ENCODE measurements around the gene BACE2.

DNA sequence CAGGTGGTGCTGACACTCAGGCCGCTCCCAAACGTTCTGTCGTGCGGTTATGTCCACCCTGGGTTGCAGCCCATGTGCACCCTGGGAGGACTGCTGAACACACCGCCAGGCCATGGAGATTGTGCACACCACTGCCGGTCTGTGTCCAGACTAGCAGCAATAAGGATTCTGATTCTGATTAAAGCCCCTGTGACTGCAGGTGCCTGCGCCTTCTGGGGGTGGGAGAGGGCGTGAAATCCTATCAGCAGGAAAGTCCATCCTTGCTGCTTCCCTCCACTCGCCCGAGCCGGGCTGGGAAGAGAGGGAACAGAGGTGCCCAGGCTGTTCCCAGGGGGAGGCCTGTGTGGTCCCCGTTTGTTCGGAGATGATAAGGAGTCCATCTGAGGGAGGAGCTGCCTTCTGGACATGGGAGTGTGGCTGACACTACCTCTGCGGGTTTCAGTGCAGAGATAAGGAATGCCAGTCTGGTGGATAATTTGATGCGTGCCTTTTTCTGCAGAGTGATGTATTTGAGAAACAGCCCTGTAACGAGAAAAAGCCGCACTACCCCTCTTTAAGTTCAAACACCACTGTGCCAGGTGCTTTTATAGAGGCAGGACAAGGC, 41.2 kb downstream of the BACE2 start:
- TF ChIP-seq, protein P1, sequence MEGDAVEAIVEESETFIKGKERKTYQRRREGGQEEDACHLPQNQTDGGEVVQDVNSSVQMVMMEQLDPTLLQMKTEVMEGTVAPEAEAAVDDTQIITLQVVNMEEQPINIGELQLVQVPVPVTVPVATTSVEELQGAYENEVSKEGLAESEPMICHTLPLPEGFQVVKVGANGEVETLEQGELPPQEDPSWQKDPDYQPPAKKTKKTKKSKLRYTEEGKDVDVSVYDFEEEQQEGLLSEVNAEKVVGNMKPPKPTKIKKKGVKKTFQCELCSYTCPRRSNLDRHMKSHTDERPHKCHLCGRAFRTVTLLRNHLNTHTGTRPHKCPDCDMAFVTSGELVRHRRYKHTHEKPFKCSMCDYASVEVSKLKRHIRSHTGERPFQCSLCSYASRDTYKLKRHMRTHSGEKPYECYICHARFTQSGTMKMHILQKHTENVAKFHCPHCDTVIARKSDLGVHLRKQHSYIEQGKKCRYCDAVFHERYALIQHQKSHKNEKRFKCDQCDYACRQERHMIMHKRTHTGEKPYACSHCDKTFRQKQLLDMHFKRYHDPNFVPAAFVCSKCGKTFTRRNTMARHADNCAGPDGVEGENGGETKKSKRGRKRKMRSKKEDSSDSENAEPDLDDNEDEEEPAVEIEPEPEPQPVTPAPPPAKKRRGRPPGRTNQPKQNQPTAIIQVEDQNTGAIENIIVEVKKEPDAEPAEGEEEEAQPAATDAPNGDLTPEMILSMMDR (IDR thresholded peaks at IDR 0.05): no peak
- no peak for TF ChIP-seq POLR2A (IDR thresholded peaks at IDR 0.05)
